Spleen (tissue), 7 donors: ENCODE data around the gene HMCN2.

ENCODE experiments used
- CTCF ChIP-seq, 11 experiments: fragments of 200-600 bp in 7 of 11; fragments of 450-650 bp in 4 of 11; sonication (generic) in 4 of 11; IDR thresholded peaks in 8 of 11; conservative IDR thresholded peaks in 3 of 11; 1 replicate in 7 of 11; 2 replicates in 4 of 11; pipeline versions ENCODE4 v1.4.0 to v1.8.0; 2016 to 2021; ENCODE audit warnings: antibody characterized with exemption in 11 of 11, inconsistent platforms in 4 of 11, mild to moderate bottlenecking in 1 of 11
- POLR2A ChIP-seq, 3 donors: fragments of 450-650 bp; IDR thresholded peaks; one replicate each; pipeline ENCODE4 v1.5.1; 2017; ENCODE audit warnings: antibody characterized with exemption in 3 of 3, mild to moderate bottlenecking in 1 of 3
- POLR2AphosphoS5 ChIP-seq, 3 donors: sonication (generic); formaldehyde crosslinking; IDR thresholded peaks; one replicate each; pipeline ENCODE4 v1.5.1; 2017; ENCODE audit warnings: antibody characterized with exemption in 3 of 3
- donor health status: DM: no; HTN: no; CAD: no; lungs with moderate emphysema.
- donor health status: DM: no; HTN: no; CAD: no.
- donor health status: DM: no; HTN: no; CAD: no.

DNA sequence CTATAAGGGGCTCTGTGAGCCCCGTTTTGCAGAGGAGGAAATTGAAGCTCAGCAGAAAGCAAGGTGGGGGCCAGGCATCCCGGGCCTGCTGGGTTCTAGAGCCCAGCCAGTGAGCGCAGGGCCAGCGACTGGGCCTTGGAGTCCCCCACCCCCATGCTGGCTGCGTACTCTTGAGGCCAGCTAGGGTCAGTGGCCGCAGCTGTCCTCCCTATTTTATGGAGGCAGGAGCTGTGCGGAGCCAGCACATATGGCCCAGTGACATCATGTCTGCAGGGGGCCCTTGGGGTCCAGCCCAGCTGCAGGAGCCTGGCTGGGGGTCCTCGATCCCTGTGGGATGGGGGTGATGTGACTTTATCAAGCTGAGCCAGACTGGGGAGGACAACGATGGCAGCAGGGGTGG, 71.3 kb downstream of the HMCN2 start:
- TF ChIP-seq POLR2AphosphoS5 (IDR thresholded peaks at IDR 0.05) (no peak), POLR2A (IDR thresholded peaks at IDR 0.05) (no peak), CTCF (IDR thresholded peaks at IDR 0.05 in 8 of 11, conservative IDR thresholded peaks at IDR 0.05 in 3 of 11) (no peak)
